HG02759 (cell line): ENCODE results near the gene CDH23.
A peak's percentile ranks its signal among the peaks of the same experiment; 100 is the strongest.

Experiments used
- ATAC-seq: cut with Tn5 transposase; IDR thresholded peaks from one replicate; pipeline ENCODE4 v1.9.1; 2021; ENCODE audit warnings: mild to moderate bottlenecking, moderate library complexity; ENCODE audit not compliant: unreplicated experiment

Gene CDH23

DNA sequence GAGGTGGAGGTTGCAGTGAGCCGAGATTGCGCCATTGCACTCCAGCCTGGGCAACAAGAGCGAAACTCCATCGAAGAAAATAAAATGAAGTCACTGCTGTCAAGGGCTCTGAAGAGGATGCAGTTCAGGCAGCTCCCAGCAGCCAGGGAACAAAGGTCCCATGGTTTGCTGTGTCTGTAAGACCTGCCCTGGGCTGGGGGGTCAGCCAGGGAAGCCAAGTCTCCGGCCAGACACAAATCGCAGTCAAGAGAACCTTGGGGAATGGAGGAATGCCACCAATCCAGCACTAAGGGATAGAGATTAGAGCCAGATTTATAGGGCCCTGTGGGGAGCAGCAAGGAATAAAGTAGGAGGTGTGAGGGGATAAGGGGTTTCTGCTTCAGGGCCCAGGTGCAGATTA is 405.5 kb downstream of the CDH23 start:
- ATAC-seq: no peak

DNA sequence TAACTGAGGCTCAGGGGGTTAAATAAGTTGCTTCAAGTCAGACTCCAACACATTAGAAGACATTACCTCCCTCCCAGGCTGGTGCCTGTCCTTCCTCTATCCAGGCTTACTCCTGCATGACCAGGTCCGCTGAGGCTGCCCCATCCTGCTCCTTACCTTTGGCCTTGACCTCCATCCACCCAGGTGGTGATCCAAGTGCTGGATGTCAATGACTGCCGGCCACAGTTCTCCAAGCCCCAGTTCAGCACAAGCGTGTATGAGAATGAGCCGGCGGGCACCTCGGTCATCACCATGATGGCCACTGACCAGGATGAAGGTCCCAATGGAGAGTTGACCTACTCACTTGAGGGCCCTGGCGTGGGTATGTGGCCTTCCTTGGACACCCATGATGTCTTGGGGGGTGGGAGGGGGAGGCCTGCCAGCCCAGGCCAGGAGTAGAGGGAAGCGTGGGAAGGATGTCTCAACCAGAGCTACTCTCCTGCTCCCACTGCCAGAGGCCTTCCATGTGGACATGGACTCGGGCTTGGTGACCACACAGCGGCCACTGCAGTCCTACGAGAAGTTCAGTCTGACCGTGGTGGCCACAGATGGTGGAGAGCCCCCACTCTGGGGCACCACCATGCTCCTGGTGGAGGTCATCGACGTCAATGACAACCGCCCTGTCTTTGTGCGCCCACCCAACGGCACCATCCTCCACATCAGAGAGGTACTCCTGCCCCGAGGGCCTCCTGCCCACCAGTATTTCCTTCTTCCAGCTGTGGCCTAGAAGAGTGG is 406.2 kb downstream of the CDH23 start:
- no peak for ATAC-seq

DNA sequence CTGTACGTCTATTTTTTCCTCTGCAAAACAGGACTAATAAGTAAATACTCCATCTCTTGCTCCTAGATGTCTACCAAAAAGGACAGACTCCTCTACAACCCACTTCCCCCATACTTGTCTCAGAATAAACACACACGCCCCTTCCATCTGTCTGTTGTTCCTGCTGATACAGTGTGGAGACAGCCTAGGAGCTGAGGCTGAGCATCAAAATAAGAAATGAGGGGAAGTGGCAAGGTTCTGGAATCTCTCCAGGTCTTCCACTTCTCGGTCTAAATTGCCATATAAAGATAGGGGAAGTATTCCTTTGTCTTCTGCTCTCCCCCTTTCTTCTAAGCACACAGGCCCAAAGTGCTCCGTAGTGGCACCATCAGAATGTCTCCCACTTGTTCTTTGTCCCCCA is 407.4 kb downstream of the CDH23 start:
- no peak for ATAC-seq

DNA sequence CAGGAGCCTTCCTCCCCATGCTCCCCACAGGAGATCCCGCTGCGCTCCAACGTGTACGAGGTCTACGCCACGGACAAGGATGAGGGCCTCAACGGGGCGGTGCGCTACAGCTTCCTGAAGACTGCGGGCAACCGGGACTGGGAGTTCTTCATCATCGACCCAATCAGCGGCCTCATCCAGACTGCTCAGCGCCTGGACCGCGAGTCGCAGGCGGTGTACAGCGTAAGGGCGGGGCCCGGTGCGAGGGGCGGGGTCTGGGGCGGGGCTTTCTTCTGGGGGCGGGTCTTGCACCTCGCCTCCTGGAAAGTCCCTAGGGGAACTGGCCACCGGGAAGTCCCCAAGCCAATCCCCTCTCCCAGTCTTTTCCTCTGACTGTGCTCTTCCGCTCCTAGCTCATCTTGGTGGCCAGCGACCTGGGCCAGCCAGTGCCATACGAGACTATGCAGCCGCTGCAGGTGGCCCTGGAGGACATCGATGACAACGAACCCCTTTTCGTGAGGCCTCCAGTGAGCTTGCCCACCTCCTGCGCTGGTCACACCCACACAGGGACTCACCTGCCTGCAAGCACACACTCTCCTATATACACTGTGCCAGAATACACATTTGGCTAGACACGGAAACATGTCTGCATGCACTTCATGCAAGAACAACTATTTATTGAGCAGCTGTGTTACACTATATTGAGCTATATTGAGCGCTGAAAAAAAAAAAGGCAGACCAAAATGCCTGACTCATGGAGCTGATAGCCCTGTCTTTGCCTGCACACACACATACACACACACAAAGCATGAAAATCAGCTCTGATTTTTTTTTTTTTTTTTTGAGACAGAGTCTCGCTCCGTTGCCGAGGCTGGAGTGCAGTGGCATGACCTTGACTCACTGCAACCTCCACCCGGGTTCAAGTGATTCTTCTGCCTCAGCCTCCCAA is 409.3 kb downstream of the CDH23 start:
- no peak for ATAC-seq

DNA sequence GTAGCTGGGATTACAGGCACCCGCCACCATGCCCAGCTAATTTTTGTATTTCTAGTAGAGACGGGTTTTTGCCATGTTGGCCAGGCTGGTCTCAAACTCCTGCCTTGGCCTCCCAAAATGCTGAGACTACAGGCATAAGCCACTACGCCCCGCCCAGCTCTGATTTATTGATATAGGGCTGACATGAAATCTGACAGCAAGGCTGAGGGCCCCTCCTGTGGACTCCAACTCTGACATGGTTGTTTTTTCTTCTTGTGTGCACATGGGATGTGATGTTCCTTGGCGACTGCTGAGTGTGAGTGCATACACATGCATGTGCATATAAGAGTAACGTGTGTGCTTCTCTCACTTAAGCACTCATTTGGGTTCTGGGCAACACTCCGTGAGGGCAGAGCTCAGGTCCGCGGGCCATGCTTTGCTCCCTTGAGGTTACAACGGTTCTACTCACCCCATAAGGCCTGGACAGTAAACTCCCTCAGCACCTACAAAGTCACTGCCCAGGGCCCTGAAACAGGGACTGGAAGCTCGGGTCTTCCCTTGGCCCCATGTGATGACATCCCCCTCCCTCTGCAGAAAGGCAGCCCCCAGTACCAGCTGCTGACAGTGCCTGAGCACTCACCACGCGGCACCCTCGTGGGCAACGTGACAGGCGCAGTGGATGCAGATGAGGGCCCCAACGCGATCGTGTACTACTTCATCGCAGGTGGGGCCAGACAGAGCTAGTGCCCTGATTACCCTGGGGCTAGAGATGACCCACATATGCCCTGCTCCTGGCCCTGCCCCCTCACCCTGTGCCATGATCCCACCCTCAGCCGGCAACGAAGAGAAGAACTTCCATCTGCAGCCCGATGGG is 410.2 kb downstream of the CDH23 start:
- ATAC-seq: no peak

DNA sequence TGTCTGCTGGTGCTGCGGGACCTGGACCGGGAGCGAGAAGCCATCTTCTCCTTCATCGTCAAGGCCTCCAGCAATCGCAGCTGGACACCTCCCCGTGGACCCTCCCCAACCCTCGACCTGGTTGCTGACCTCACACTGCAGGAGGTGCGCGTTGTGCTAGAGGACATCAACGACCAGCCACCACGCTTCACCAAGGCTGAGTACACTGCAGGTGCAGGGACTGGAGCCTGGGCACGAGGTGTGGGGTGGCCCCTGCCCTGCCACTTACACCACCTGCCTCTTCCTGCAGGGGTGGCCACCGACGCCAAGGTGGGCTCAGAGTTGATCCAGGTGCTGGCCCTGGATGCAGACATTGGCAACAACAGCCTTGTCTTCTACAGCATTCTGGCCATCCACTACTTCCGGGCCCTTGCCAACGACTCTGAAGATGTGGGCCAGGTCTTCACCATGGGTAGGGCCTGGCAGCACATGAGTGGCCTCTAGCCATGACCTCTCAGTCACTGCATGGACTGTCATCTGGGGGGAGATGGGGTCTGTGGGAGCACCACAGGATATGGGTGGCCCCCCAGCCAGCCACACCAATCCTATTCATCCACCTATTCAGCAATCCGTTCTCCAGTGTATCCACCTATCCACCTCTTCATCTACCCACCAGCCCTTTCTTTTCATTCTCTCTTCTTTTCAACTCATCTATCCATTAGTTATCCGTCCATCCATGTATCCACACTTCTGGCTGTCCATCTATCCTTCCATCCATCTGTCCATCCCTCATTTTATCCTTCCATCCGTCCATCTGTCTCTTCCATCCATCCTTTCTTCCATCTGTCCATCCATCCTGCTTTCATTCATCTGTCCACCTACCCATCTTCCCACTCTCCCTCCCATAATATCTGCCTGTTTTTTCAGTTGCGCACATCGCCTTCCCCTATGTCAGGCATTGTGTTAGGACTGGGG is 411.1 kb downstream of the CDH23 start:
- ATAC-seq: no peak

DNA sequence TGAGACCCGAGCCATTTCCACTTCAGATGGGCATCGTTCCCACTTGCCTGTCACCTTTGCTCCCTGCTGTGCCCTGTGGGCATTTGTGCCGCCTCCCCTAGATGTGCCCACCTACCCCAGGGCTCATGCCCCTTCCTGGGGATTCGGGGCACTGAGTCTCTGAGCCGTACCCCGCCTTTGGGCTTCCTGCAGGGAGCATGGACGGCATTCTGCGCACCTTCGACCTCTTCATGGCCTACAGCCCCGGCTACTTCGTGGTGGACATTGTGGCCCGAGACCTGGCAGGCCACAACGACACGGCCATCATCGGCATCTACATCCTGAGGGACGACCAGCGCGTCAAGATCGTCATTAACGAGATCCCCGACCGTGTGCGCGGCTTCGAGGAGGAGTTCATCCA is 412.9 kb downstream of the CDH23 start:
- ATAC-seq: no peak

DNA sequence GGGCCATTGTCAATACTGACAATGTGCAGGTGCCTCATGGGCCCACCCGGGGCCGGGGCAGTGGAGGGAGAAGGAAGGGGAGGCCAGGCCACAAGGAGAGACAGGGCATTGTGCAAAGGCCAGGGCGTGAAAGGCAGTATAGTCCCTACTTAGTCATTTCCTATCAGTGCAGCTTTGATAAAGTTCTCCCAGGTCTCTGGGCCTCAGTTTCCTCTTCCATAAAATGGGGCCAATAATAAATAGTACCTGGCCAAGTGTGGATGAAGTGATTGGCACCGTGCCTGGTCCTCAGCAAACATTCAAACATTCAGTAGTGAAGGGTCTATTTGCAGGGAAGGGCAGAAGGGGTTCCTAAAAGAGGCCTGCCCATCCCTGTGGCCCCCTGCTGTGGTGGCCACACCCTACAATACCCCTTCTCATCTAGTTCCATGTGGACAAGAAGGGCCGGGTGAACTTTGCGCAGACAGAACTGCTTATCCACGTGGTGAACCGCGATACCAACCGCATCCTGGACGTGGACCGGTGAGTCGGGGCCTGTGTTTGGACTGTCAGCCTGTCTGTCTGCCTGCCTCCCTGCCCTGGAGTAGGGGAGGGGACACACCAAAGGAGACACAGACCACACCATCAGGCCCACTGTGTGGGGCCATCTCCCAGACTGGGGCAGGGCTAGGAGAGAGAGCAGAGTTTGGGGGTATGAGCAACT is 413.5 kb downstream of the CDH23 start:
- no peak for ATAC-seq

DNA sequence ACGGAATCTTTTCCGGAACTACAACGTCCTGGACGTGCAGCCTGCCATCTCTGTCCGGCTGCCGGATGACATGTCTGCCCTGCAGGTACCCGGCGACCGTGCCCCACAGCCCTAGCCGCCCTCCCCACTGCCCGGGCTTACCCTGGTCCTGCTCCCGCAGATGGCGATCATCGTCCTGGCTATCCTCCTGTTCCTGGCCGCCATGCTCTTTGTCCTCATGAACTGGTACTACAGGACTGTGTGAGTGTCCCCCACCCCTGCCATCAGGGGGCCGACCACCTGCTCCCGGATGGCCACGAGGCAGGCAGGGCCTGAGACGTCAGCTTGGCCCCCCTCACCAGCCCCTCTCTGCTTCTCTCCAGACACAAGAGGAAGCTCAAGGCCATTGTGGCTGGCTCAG is 414.6 kb downstream of the CDH23 start:
- no peak for ATAC-seq

DNA sequence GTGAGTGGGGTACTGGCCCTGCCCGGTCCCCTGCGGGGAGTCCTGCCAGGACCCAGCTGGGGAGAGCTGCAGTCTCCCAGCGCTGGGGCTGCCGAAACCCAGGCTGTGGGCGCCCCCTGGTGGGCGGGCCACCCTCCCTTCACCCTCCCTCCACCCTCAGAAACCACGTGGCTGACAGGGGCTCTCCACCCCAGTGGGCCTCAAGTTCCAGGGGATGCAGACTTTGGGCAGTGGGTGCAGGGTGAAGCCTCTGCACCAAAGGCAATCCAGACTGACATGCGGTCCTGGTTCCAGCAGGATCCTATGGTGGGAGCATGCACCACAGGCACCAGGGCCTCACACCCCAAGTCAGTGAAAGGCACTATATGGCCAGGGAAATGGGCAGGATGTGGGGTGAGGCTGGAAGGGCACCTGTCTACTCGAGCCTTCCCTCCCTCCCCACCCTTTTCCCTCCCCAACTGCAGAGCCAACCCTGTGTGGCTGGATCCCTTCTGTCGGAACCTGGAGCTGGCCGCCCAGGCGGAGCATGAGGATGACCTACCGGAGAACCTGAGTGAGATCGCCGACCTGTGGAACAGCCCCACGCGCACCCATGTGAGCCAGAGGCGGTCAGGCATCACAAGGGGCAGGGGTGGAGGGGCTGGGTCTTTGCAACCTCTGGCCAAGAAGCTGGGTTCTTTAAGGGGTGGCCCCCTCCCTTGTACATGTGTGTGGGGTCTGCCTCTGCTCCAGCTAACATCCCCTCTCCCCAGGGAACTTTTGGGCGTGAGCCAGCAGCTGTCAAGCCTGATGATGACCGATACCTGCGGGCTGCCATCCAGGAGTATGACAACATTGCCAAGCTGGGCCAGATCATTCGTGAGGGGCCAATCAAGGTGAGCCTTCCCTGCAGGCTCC is 415.5 kb downstream of the CDH23 start:
- peak; percentile 77 for ATAC-seq

DNA sequence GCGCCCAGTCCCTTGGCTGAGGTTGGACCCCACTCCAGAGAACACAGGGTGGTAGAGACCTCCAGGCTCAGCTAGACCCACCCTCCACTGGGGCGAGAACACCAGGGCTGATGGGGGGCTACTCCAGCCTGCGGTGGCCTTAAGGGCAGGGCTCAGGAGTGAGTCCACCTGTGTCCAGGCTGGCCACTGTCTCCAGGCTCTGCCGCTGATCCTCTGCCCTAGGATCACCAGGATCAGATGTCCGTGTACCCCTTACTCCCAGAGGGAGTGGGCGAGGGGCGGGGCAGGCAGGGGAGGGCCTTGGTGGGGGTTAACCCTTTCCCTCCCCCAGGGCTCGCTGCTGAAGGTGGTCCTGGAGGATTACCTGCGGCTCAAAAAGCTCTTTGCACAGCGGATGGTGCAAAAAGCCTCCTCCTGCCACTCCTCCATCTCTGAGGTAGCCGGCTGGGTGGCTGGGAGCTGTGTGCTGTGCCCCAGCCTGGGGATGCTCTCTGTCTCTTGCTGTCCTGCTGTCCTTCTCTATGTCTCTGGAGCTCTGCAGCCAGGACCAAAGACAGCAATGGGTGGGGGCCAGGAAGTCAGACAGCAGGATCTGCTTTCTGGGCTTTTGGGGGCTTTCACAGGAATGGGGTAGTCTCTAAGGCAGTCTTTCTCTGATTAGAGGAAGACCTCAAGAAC is 416.3 kb downstream of the CDH23 start:
- ATAC-seq: no peak

DNA sequence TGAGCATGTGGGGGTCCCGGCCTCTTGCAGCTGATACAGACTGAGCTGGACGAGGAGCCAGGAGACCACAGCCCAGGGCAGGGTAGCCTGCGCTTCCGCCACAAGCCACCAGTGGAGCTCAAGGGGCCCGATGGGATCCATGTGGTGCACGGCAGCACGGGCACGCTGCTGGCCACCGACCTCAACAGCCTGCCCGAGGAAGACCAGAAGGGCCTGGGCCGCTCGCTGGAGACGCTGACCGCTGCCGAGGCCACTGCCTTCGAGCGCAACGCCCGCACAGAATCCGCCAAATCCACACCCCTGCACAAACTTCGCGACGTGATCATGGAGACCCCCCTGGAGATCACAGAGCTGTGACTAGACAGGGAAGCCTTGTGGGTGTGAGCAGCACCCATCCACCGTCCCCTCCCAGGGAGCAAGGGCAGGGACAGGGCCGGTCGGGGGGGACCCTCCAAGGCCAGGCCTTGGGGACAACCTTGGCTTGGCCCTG is 418.2 kb downstream of the CDH23 start:
- ATAC-seq: no peak

DNA sequence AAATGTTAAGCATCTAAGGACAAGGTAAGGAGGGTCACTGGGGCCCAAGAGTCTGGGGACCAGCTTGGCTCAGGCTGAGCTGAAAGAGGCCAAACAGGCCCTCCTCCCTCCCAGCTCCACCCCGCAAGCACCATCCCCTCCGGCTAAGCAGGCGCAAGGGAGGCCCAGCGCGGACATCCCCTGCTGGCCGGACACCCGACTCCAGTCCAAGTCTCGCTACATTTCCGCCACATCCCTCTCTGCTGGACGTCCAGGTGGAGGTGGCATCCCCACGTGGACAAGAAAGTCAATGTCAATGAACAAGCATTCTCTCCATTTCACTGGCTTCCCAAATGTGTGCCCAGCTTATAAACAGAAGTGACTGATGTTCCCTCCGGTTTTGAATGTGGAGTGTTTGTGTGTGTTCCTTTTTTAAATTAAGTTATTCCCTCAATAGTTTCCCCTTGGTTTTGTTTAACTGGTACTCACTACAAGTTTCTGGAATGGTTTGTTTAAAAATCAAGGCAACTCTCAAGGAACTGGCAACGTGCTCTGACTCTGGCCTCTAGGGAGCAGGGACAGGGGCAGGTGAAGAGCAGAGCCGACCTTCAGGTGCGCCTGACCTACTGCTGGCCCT is 418.9 kb downstream of the CDH23 start:
- no peak for ATAC-seq

DNA sequence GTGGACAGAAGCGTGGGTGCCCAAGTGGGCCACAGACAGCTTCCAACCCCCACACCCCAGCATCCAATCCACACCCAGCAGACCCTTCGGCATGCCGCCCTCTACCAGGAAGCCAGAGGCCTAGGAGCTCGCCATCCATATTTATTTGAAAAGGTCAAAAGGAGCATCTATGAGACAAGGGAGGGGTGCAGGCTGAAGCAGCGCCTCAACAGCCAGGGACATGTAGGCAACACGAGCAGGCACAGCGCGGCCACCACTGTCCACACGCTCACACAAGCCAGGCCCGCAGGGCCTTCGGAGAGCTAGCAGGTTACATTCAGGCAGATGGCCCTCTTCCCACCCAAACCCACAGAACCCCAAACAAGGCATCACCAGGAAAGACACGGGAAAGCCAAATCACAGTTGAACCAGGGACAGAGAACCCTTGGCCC is 419.7 kb downstream of the CDH23 start:
- no peak for ATAC-seq

DNA sequence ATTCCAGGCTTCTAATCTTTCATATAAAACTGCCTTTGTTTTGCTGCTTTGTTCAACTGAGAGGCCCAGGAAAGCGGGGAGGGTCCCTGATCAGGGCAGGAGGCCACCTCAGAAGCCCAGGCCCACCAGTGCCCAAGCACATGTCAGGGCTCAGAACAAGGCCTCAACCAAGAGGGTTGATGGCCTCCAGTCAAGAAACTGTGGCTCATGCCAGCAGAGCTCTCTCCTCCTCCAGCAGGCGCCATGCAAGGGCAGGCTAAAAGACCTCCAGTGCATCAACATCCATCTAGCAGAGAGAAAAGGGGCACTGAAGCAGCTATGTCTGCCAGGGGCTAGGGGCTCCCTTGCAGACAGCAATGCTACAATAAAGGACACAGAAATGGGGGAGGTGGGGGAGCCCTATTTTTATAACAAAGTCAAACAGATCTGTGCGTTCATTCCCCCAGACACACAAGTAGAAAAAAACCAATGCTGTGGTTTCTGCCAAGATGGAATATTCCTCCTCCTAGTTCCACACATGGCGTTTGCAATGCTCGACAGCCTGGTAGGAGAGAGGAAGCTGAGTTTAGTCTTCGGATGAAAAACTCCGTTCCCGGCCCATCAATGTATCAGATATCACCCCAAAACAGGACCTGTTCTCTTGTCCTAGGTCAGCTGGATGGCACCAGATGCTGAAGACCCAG is 420.4 kb downstream of the CDH23 start:
- no peak for ATAC-seq

DNA sequence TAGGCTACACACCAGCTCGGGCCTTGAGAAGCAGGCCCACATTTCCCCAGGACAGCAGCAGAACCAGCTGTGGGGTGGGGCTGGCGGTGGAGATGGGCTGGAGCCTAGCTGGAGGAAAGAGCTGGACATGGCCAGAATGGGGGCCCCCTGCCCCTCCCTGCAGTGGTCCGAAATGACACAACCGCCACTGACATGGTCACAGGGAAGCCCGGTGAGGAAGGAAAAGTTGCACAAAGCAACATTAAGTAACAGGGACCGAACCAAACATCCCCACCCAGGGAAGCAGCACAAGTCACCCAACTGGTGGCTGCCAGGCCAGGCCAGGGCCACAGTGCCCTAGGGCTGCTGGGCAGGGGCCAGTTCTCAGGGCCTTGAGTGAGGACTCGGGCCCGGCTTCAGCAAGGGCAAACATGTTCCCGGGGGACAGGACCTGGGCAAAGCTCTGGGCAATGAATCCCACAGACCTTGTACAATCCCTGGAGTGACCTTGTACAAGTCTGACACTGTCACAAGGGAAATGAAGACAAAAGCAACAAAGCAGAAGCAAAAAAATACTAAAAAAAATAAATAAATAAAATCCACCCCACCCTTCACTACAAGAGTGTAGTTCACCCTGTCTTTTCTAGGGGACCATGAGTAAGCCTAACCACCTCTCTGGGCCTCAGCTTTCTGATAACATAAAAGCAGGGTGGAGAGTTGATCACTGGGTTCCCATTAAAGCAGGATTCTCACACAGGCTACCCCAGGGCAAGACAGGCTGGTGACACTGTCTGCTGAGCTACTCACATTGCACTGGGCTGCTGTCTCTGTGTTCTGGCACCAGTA is 421.3 kb downstream of the CDH23 start:
- ATAC-seq: no peak
